Large intestine (tissue), 1 donor: ENCODE measurements around the gene RWDD4. TPM values are rescaled to one million over a fixed set of nuclear protein-coding genes. Genes with fewer than 3 reads are reported as not detected.

Experiments used
- polyA plus RNA-seq: library from polyadenylated mRNA; unstranded; fragments of 120-200 nt; gene quantifications from one replicate; pipeline ENCODE4 v1.2.1, GENCODE V29; 2013

Gene RWDD4
- polyA plus RNA-seq, 1 donor = 20.0 TPM

Other genes starting within 250 kb of the RWDD4 start
- gene CDKN2AIP, start 214.5 kb downstream of the RWDD4 start, polyA plus RNA-seq = 32.1 TPM
- gene ING2, start 154.1 kb downstream of the RWDD4 start, polyA plus RNA-seq = 30.8 TPM
- gene TRAPPC11, start 108 bp upstream of the RWDD4 start, polyA plus RNA-seq = 28.9 TPM
- 4.4 TPM for gene STOX2, start 246.1 kb upstream of the RWDD4 start, polyA plus RNA-seq